Measurements from ENCODE around the gene MICOS13.
"Not testable (repeated sequence)": the region's sequence is repeated elsewhere in the genome, so short reads cannot be mapped to it uniquely, and the experiment has no call there.

MICOS13 gene

GRCh38 chr19:5700455-5701092 lies 20.3 kb upstream of the MICOS13 start:
- no peak for DNase-seq

- DNase-seq: no peak
These were observed 18.5 kb upstream of the MICOS13 start for GRCh38 chr19:5698635-5699422.

GRCh38 chr19:5697890-5698634 lies 17.7 kb upstream of the MICOS13 start:
- DNase-seq: no peak

- DNase-seq: no peak
These were observed 16.9 kb upstream of the MICOS13 start for GRCh38 chr19:5697022-5697889.

GRCh38 chr19:5696196-5697021 lies 16.1 kb upstream of the MICOS13 start:
- DNase-seq: no peak

GRCh38 chr19:5695649-5696195 lies 15.4 kb upstream of the MICOS13 start:
- DNase-seq: no peak

- no peak for DNase-seq
These were observed 14.8 kb upstream of the MICOS13 start for GRCh38 chr19:5694956-5695648.

- no peak for DNase-seq
These were observed 14.0 kb upstream of the MICOS13 start for GRCh38 chr19:5694167-5694955.

- no peak for DNase-seq
These were observed 13.2 kb upstream of the MICOS13 start for GRCh38 chr19:5693195-5694166.

- no peak for DNase-seq
These were observed 12.4 kb upstream of the MICOS13 start for GRCh38 chr19:5692723-5693194.

- DNase-seq: no peak
These were observed 11.8 kb upstream of the MICOS13 start for GRCh38 chr19:5691822-5692722.

GRCh38 chr19:5690955-5691821 lies 10.9 kb upstream of the MICOS13 start:
- no peak for DNase-seq

GRCh38 chr19:5690125-5690954 lies 10.0 kb upstream of the MICOS13 start, which contains the start of gene RPL36:
RPL36 (plus strand) TSS chr19:5690295; CDS start chr19:5690508, 213 bp downstream.
- peak; percentile 95 for DNase-seq

GRCh38 chr19:5688262-5688881 lies 8.1 kb upstream of the MICOS13 start:
- not testable (repeated sequence) for DNase-seq
